Body of pancreas (tissue), 4 donors: ENCODE results near the gene IARS2.

Experiments
- POLR2A ChIP-seq, 3 donors: fragments of 450-650 bp; IDR thresholded peaks; one replicate each; pipeline ENCODE4 v1.6.1; 2016; ENCODE audit warnings: antibody characterized with exemption in 3 of 3, mild to moderate bottlenecking in 2 of 3
- TF ChIP-seq, protein P1 (sequence below), 7 experiments: fragments of 450-650 bp in 4 of 7; fragments of 200-600 bp in 3 of 7; sonication (generic) in 3 of 7; IDR thresholded peaks; one replicate each; pipeline ENCODE4 v1.5.1; 2016 to 2019; ENCODE audit warnings: antibody characterized with exemption in 7 of 7

DNA sequence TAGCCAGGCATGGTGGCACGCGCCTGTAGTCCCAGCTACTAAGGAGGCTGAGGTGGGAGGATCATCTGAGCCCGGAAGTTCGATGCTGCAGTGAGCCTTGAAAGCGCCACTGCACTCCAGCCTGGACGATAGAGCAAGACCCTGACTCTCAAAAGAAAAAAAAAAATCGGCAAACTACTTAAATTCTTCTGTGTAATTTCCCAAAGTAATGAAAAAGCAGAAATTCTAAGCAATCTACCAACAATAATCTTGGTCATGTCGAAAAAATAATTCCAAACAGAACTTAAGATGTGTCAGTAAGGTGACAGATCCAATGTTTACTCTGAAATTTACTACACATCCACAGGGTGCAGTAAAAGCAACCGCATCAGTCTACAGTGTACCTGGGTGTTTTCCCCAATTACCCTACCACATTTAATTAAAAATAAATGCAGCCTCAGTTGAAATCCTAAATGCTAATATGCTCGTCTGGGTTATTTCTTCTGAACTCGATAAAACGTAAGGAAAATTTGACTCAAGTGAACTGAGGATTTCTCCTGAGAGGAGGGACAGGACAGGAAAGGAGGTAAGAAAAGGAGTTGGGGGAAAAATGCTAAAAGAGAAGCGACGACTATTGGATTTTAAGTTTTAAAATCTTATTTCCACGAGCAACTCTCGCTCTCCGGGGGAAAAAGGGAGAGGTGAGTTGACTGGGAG, 48.4 kb upstream of the IARS2 start:
- no peak for TF ChIP-seq POLR2A (IDR thresholded peaks at IDR 0.05)
- TF ChIP-seq, protein P1, sequence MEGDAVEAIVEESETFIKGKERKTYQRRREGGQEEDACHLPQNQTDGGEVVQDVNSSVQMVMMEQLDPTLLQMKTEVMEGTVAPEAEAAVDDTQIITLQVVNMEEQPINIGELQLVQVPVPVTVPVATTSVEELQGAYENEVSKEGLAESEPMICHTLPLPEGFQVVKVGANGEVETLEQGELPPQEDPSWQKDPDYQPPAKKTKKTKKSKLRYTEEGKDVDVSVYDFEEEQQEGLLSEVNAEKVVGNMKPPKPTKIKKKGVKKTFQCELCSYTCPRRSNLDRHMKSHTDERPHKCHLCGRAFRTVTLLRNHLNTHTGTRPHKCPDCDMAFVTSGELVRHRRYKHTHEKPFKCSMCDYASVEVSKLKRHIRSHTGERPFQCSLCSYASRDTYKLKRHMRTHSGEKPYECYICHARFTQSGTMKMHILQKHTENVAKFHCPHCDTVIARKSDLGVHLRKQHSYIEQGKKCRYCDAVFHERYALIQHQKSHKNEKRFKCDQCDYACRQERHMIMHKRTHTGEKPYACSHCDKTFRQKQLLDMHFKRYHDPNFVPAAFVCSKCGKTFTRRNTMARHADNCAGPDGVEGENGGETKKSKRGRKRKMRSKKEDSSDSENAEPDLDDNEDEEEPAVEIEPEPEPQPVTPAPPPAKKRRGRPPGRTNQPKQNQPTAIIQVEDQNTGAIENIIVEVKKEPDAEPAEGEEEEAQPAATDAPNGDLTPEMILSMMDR (IDR thresholded peaks at IDR 0.05): no peak
